IPS-15b (cell line): ENCODE results near the gene KRT35.

ENCODE experiments used
- H3K27me3 ChIP-seq: one replicate; pipeline ENCODE4 v1.6.1; 2013; ENCODE audit warnings: low read length; ENCODE audit not compliant: control insufficient read depth, insufficient read depth
- H3K36me3 ChIP-seq: one replicate; pipeline ENCODE4 v1.6.1; 2013; ENCODE audit warnings: low read length; ENCODE audit not compliant: control insufficient read depth, insufficient read depth
- H3K4me1 ChIP-seq: one replicate; pipeline ENCODE4 v1.6.1; 2013; ENCODE audit warnings: mild to moderate bottlenecking, low read length; ENCODE audit not compliant: control insufficient read depth, insufficient read depth
- H3K4me3 ChIP-seq: one replicate; pipeline ENCODE4 v1.5.1; 2013; ENCODE audit warnings: low read depth, low read length
- H3K9ac ChIP-seq: one replicate; pipeline ENCODE4 v1.6.1; 2013; ENCODE audit warnings: low read depth, mild to moderate bottlenecking, low read length
- H3K9me3 ChIP-seq: one replicate; pipeline ENCODE4 v1.6.1; 2013; ENCODE audit warnings: mild to moderate bottlenecking, low read length; ENCODE audit not compliant: control insufficient read depth, insufficient read depth

KRT35 gene

DNA sequence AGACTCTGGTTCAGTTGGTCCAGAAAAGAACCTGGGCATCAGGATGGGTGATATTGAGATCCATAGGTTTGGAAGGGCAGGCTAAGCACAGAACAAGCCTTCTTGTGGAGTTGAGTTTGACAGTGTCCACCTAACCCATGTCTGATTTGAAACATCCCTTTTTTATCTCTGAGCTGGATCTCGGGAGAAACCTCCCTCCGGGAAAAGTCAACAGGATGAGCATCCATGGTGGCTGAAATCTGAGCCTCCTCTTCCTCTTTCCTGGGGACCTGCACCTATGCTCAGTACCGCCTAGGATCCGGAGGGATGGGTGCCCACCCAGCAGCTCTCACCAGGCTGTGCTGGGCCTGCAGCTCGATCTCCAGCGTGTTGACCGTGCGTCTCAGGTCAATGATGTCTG is 17.2 kb downstream of the KRT35 start:
- Histone ChIP-seq H3K4me1 (no peaks in the 10 kb centered on the region), H3K9ac (no peak overlapping the region), H3K36me3 (no peaks in the 10 kb centered on the region), H3K4me3 (no peak overlapping the region), H3K9me3 (no peaks in the 10 kb centered on the region), H3K27me3 (no peaks in the 10 kb centered on the region)

DNA sequence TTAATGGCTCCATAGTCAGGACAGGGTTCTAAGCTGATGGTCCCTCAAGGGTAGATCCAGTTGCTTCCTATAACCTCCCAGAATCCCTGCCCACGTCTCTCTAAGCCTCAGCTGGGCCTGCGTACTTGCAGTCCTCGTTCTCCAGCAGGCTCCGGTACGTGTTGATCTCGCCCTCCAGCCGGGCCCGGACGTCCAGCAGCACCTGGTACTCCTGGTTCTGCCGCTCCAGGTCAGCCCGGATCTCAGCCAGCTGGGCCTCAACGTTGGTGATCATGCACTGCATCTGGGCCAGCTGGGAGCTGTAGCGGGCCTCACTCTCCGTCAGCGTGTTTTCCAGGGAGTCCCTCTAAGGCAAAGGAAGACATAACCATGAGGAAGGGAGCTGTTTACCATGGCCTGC is 18.2 kb downstream of the KRT35 start:
- Histone ChIP-seq H3K4me3 (no peak overlapping the region), H3K9ac (no peak overlapping the region), H3K36me3 (no peaks in the 10 kb centered on the region), H3K27me3 (no peaks in the 10 kb centered on the region), H3K9me3 (no peaks in the 10 kb centered on the region), H3K4me1 (no peaks in the 10 kb centered on the region)

DNA sequence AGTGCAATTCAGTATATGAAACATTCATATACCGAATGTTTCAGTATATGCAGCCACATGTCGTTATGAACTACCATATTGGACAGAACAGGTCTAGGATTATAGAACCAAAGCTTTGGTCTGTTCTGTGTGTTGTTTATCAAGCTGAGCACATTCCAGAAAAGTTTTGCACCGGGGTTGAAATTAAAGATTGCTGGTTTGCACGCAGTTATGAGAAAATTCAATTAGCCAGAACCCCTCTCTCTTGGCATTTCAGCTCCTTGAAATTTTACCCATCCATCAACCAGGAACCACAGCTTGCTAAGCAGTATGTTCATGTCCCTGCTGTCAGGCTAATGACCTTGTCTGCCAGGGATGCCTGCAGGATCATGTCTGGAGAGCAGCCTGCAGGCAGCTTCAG is 23.3 kb downstream of the KRT35 start:
- Histone ChIP-seq H3K36me3 (no peaks in the 10 kb centered on the region), H3K9ac (no peak overlapping the region), H3K4me1 (no peaks in the 10 kb centered on the region), H3K9me3 (no peaks in the 10 kb centered on the region), H3K4me3 (no peak overlapping the region), H3K27me3 (no peaks in the 10 kb centered on the region)

DNA sequence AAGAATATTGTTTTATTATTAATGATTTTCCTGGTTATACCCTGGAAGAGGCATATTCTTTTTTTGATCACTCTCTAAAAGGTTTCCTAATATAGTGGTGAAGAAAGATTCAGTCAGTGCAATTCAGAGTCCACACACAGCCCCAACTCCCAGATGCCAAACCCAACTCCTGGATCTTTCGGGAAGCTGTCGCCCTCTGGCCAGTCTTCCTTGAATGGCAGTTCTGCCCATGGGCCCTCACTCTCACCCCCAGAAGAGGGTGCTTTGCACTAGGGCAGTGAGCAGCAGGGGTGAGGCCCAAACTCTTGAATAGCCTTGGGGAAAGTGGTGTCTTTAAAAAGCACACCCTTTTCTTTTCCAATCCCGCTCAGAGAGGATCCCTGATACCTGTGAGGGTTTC is 24.7 kb downstream of the KRT35 start:
- Histone ChIP-seq H3K27me3 (no peaks in the 10 kb centered on the region), H3K9ac (no peak overlapping the region), H3K36me3 (no peaks in the 10 kb centered on the region), H3K4me1 (no peaks in the 10 kb centered on the region), H3K9me3 (no peaks in the 10 kb centered on the region), H3K4me3 (no peak overlapping the region)

DNA sequence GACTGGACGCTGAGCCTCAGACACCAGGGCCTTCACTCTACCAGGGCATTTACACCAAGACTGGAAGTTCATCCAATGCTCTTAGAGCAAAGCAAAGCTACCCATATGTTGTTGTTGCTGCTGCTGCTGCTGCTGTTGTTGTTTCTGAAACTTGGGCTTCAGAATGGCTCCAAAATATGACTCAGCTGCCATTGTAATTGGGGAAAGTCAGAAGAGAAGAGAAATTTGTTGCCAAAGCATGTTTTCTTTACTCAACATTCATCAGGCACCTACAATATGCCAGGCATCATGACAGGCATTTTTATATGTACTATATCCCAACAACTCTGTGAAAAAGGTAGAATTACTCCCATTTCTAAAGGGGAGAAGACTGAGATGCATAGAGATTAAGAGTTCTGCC is 25.7 kb downstream of the KRT35 start:
- Histone ChIP-seq H3K4me3 (no peak overlapping the region), H3K27me3 (no peaks in the 10 kb centered on the region), H3K36me3 (no peaks in the 10 kb centered on the region), H3K9ac (no peak overlapping the region), H3K9me3 (no peaks in the 10 kb centered on the region), H3K4me1 (no peaks in the 10 kb centered on the region)

DNA sequence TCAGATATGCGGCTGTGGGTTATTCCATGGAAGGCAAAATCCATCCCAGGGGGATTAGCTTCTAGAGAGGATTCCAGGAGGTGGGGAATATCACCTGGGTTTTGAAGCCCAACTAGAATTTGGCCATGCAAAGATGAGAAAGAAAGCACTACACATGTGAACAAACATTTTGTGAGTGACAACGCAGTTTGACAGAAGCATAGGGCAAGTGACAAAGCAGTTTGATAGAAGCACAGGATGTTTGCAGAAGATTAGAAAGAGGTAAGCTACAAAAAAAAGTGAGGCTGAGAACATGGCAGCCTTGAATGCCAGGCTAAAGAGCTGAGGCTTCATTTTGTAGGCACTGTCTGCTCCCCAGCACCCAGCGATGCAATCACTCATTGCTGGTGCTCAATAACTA is 27.9 kb downstream of the KRT35 start:
- H3K9me3 ChIP-seq, result no peaks in the 10 kb centered on the region
- H3K4me3 ChIP-seq, result no peak overlapping the region
- H3K27me3 ChIP-seq, result no peaks in the 10 kb centered on the region
- H3K9ac ChIP-seq, result no peak overlapping the region
- no peaks in the 10 kb centered on the region for H3K4me1 ChIP-seq
- no peaks in the 10 kb centered on the region for H3K36me3 ChIP-seq

DNA sequence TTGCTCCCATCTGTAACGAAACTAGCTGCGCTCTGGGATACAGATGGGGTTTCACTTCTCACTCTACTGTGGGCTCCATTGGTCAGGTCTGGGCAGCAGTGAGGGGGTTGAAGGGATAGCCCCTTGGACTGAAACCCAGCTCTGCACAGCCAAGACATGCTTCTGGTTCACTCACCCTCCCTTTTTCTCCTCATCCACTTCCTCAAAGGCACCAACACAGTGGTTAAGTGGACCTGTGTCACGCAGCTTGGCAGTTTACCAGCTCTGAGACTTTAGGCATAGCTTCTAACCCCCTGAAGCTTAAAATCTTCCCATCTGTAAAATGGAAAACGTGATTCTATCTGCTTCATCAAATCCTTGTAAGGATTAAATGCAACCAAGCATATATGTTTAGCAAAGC is 28.7 kb downstream of the KRT35 start:
- Histone ChIP-seq H3K36me3 (no peaks in the 10 kb centered on the region), H3K4me1 (no peaks in the 10 kb centered on the region), H3K27me3 (no peaks in the 10 kb centered on the region), H3K9me3 (no peaks in the 10 kb centered on the region), H3K9ac (no peak overlapping the region), H3K4me3 (no peak overlapping the region)

DNA sequence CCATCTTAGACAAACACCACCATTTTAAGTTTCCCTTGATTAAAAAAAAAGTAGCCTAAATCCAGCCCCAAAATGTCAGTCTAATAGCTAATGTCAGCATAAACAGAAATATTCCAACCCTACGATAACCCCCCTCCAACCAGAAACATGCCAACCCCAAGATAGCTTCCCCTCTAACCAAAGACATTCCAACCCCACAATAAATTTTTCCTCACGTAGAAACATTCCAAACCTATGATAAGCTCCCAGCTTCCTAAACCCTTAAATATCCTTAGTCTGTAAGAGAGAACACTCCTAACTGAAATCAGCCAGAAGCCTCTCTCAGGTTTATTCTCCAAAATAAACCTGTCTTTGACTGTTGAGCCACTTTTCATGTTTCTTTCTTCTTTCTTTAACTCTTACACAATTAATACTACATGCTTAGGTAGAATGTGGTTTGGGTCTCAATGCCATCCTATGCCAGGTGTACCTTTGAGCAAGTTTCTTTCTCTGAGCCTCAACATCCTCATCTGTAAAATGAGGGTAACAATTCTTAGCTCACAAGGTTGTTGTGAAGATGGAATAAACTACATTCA is 29.7 kb downstream of the KRT35 start:
- no peak overlapping the region for H3K4me3 ChIP-seq
- H3K27me3 ChIP-seq, result no peaks in the 10 kb centered on the region
- no peak overlapping the region for H3K9ac ChIP-seq
- no peaks in the 10 kb centered on the region for H3K36me3 ChIP-seq
- H3K4me1 ChIP-seq, result no peaks in the 10 kb centered on the region
- no peaks in the 10 kb centered on the region for H3K9me3 ChIP-seq

DNA sequence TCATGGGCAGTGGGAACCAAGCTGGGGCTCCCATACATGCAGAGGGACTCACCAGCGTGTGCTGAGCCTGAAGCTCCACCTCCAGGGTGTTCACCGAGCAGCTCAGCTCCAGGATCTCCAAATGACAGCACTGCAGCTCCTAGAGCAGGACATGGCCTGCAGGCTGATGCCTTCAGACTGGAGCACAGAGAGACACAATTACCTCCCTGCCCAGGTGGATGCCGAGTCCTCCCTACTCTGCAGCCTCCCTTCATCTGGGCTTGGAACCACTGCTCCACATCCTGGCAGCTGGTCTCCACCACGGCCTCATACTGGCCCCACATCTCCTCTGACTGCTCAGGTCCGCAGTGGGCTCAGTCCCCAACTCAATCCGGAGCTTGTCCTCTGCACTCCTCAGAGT is 31.9 kb downstream of the KRT35 start:
- Histone ChIP-seq H3K4me3 (no peak overlapping the region), H3K4me1 (no peaks in the 10 kb centered on the region), H3K9me3 (no peaks in the 10 kb centered on the region), H3K27me3 (no peaks in the 10 kb centered on the region), H3K9ac (no peak overlapping the region), H3K36me3 (no peaks in the 10 kb centered on the region)

DNA sequence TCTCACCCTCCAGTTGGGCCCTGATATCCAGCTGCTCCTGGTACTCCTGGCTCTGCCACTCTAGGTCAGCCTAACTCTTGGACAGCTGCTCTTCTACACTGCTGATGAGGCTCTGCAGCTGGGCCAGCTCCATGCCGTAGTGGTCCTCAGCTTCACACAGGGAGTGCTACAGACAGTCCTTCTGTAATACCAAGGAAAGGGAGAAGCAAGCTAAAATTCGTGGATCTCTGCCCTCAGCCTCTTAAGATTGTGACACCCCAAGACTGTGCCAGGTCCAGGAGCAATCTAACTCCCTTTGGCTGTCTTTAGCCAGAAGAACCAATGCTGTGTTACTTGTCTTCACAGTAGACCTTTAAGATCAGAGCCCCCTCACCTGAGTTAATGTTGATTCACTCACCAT is 32.4 kb downstream of the KRT35 start:
- H3K4me3 ChIP-seq, result no peak overlapping the region
- H3K36me3 ChIP-seq, result no peaks in the 10 kb centered on the region
- no peaks in the 10 kb centered on the region for H3K27me3 ChIP-seq
- H3K9me3 ChIP-seq, result no peaks in the 10 kb centered on the region
- no peaks in the 10 kb centered on the region for H3K4me1 ChIP-seq
- H3K9ac ChIP-seq, result no peak overlapping the region

DNA sequence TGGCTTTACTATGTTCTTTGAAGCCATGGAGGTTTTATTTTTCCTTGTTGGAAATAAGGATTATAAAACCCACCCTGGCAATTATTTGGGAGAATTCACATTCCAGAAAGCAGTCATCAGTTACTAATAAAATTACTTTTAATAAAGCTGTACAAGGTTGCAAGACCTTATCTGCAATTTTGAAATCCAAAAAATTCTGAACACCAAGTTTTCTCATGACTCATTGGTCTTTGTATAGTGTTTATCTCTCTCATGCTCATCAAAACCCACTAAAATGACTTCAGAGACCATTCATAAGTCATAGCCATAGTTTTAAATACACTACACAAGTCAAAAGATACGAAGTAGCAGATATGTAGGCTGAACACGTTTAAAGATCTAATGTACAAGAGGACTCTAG is 34.1 kb downstream of the KRT35 start:
- Histone ChIP-seq H3K36me3 (no peaks in the 10 kb centered on the region), H3K4me1 (no peaks in the 10 kb centered on the region), H3K4me3 (no peak overlapping the region), H3K9ac (no peak overlapping the region), H3K27me3 (no peaks in the 10 kb centered on the region), H3K9me3 (no peaks in the 10 kb centered on the region)

DNA sequence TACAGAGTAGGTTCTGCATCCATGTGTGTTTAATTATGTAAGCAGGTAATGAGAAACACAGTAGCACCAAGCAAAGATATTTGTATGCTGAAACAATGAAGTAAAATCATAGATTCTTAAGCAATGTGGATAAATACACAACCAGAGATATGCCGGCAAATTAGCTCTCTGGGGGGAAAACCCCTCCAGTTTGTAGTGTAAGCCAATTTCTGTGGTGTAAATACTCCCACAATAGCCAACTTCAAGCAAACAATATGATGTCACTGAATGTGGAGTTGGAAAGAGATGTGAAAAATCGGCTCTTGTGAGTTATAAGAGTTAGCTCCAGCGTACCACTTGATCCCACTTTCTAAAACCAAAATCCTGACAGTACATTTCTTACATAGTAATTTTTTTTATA is 36.3 kb downstream of the KRT35 start:
- Histone ChIP-seq H3K4me1 (no peaks in the 10 kb centered on the region), H3K9ac (no peak overlapping the region), H3K27me3 (no peaks in the 10 kb centered on the region), H3K36me3 (no peaks in the 10 kb centered on the region), H3K9me3 (no peaks in the 10 kb centered on the region), H3K4me3 (no peak overlapping the region)

DNA sequence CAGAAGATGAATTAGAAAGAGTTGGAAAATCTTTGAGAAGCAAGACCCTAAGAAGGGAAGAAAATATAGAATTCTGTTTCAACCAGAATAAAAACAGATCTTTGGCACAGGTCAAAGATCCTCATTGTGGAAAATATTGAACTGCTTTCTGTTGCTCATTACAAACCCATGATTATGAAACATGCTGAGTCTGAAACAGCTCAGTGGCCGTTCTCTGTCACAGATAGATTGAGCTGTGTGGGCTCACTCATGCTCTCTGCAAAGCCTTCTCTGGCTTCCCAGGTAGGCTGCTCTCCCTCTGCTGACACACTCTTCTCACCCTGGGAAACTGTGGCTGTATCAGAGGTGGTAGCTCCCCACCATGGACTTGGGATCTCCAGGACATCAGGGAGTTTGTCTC is 36.8 kb downstream of the KRT35 start:
- Histone ChIP-seq H3K9me3 (no peaks in the 10 kb centered on the region), H3K9ac (no peak overlapping the region), H3K4me3 (no peak overlapping the region), H3K4me1 (no peaks in the 10 kb centered on the region), H3K36me3 (no peaks in the 10 kb centered on the region), H3K27me3 (no peaks in the 10 kb centered on the region)
